Non-pigmented ciliary epithelial cell (primary cell): Measurements from ENCODE around the gene FHIT.
"Not testable (repeated sequence)": the region's sequence is repeated elsewhere in the genome, so short reads cannot be mapped to it uniquely, and the experiment has no call there.

Experiments used
- DNase-seq: peaks from one replicate; pipeline ENCODE4 v3.0.0-alpha.2; 2010; ENCODE audit warnings: low read depth

FHIT gene

GRCh38 chr3:61057464-61057863 is 193.8 kb downstream of the FHIT start:
- DNase-seq = no peak

DNA sequence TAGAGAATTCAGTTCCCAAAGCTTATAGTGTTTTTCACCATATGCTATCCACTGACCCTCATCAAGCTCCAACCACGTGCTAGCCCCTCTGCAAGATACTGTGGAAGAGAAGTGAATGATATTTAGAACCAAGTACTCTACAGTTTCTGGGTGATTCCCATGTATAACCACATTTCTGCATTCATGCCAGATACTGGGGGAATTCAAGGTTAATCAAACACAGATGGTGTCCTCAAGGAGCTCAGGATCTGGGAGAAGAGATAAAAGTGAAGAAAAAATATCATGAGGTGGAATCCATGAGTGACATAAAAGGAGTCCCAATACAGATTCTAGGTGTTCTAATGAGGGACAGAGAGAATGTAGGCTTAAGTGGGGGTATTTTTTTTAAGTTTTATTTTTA is 195.8 kb downstream of the FHIT start:
- DNase-seq = no peak

GRCh38 chr3:61053781-61054496 is 197.3 kb downstream of the FHIT start:
- no peak for DNase-seq

DNA sequence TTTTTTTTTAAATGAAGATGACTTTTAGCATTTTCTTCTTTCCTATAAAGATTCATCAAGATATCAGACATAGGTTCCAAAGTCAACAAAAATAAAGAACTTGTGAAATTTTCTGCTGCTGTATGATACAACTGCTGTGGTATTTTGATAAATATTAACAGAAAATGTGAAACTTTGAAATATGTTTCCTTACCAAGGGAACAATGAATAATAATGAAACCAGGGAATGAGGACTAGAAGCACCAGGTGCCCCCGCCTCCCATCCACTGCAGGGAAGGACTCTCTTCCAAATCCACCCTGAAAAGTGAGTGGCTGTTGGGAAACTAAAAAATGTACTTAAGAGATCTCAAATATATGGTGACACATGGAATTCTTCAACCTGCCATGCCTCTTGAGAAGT is 198.4 kb downstream of the FHIT start:
- DNase-seq = no peak

- no peak for DNase-seq
Measured at GRCh38 chr3:61051666-61052065, 199.6 kb downstream of the FHIT start.

GRCh38 chr3:61045169-61045568 is 206.1 kb downstream of the FHIT start:
- not testable (repeated sequence) for DNase-seq

DNA sequence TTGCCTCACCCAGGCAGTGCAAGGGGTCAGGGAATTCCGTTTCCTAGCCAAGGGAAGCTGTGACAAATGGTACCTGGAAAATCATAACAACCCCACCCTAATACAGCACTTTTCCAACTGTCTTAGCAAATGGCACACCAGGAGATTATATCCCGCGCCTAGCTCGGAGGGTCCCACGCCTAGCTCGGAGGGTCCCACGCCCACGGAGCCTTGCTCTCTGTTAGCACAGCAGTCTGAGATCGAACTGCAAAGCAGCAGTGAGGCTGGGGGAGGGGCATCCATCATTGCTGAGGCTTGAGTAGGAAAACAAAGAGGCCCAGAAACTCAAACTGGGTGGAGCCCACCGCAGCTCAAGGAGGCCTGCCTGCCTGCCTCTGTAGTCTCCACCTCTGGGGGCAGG is 208.1 kb downstream of the FHIT start:
- DNase-seq = no peak

- no peak for DNase-seq
Measured at GRCh38 chr3:61040618-61041017, 210.6 kb downstream of the FHIT start.

GRCh38 chr3:61035573-61035972 is 215.7 kb downstream of the FHIT start:
- no peak for DNase-seq

DNA sequence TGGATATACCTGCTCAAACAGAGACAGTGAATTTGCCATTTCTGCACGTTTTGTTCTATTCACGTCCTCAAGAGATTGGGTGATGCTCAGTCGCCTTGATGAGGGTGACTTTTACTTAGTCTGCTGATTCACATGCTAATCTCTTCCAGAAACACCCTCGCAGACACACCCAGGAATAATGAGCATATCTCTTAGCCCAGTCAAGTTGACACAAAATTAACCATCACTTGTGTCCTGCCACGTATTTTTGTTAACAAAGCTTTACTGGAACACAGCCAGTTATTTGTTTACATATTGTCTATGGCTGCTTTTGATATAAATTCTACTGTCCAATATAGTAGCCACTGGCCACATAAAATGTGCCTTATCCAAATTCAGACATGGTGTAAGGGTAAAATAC is 218.3 kb downstream of the FHIT start:
- no peak for DNase-seq

GRCh38 chr3:61031503-61031902 is 219.7 kb downstream of the FHIT start:
- no peak for DNase-seq

GRCh38 chr3:61030469-61031035 is 220.7 kb downstream of the FHIT start:
- DNase-seq = peak; percentile 15

DNA sequence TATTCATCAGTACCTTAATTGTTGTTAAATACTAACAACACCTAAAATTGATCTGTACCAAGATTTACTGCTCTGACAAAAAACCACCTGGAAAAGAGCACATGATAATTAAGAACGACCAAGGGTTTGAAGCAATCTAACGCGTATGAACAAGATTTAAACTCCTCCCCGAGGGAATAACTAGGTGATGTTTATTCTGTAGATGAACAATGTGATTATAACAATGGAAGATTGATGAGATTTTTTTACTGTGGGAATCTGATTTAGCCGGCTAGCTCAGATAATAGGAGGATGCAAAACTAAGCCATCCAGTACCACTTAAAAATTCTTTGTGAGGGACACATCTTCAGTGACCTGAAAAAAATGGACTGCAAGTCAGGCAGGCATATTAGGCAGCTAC is 222.1 kb downstream of the FHIT start:
- DNase-seq = no peak

GRCh38 chr3:61018807-61019206 is 232.4 kb downstream of the FHIT start:
- no peak for DNase-seq

- not testable (repeated sequence) for DNase-seq
Measured at GRCh38 chr3:61017028-61017427, 234.2 kb downstream of the FHIT start.

- no peak for DNase-seq
Measured at GRCh38 chr3:61015859-61016258, 235.4 kb downstream of the FHIT start.

GRCh38 chr3:61015408-61015807 is 235.8 kb downstream of the FHIT start:
- DNase-seq = no peak

- DNase-seq = no peak
Measured at GRCh38 chr3:61008998-61009380, 242.3 kb downstream of the FHIT start.

GRCh38 chr3:61008153-61008997 is 242.9 kb downstream of the FHIT start:
- no peak for DNase-seq

GRCh38 chr3:61005591-61005990 is 245.7 kb downstream of the FHIT start:
- no peak for DNase-seq

DNA sequence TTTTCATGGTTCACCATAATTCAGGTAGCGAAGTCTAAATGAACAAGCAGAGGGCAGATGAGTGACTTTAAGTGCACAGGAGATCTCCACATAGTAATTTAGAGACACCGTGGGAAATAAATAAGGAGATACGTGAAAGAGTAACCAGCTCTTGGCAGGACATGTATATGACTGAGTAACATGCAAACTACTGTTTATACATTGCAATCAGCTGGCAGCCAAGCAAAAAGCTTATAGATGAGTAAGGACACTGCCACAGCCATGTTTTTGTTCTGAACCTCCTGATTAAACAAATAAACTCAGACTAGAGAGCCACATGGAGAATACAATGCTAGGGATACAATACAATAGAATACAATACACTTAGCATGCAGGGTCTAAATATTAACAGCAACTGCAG is 252.4 kb downstream of the FHIT start:
- DNase-seq = no peak

GRCh38 chr3:60992395-60992794 is 258.9 kb downstream of the FHIT start:
- no peak for DNase-seq

- no peak for DNase-seq
Measured at GRCh38 chr3:60990442-60990730, 260.9 kb downstream of the FHIT start.
